ENCODE results near the gene PHRF1. TPM values are rescaled to one million over a fixed set of nuclear protein-coding genes. Genes with fewer than 3 reads are reported as not detected.
A peak's percentile ranks its signal among the peaks of the same experiment; 100 is the strongest.

The PHRF1 gene
- total and polyA plus RNA-seq, 4 donors = 2.4 to 25.2 (median 18.8) TPM

- TF ChIP-seq HNF4A (conservative IDR thresholded peaks at IDR 0.05) (peak in 1 of 2 donors; percentile 34), EGR1 (IDR thresholded peaks at IDR 0.05; ENCODE audit: low read depth in 2 of 2) (peak in 1 of 2 donors; percentile 28), YY1 (IDR thresholded peaks at IDR 0.05) (no peak), SP1 (IDR thresholded peaks at IDR 0.05) (peak; percentile 66), RAD21 (IDR thresholded peaks at IDR 0.05) (peak in 1 of 2 donors; percentile 12), RXRA (IDR thresholded peaks at IDR 0.05) (no peak), GABPA (IDR thresholded peaks at IDR 0.05 in 1 of 2, conservative IDR thresholded peaks at IDR 0.05 in 1 of 2) (peak in 1 of 2 donors; percentile 61)
- TF ChIP-seq, protein P1, sequence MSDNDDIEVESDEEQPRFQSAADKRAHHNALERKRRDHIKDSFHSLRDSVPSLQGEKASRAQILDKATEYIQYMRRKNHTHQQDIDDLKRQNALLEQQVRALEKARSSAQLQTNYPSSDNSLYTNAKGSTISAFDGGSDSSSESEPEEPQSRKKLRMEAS (IDR thresholded peaks at IDR 0.05) = peak; percentile 20
- TF ChIP-seq, protein P2, sequence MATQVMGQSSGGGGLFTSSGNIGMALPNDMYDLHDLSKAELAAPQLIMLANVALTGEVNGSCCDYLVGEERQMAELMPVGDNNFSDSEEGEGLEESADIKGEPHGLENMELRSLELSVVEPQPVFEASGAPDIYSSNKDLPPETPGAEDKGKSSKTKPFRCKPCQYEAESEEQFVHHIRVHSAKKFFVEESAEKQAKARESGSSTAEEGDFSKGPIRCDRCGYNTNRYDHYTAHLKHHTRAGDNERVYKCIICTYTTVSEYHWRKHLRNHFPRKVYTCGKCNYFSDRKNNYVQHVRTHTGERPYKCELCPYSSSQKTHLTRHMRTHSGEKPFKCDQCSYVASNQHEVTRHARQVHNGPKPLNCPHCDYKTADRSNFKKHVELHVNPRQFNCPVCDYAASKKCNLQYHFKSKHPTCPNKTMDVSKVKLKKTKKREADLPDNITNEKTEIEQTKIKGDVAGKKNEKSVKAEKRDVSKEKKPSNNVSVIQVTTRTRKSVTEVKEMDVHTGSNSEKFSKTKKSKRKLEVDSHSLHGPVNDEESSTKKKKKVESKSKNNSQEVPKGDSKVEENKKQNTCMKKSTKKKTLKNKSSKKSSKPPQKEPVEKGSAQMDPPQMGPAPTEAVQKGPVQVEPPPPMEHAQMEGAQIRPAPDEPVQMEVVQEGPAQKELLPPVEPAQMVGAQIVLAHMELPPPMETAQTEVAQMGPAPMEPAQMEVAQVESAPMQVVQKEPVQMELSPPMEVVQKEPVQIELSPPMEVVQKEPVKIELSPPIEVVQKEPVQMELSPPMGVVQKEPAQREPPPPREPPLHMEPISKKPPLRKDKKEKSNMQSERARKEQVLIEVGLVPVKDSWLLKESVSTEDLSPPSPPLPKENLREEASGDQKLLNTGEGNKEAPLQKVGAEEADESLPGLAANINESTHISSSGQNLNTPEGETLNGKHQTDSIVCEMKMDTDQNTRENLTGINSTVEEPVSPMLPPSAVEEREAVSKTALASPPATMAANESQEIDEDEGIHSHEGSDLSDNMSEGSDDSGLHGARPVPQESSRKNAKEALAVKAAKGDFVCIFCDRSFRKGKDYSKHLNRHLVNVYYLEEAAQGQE (IDR thresholded peaks at IDR 0.05) = no peak
- peak overlapping the region; percentile 7 to 95 (median 60) for H3K4me3 ChIP-seq (ENCODE audit: low read depth in 1 of 3, low read length in 3 of 3)
- H3K27me3 ChIP-seq (ENCODE audit: control insufficient read depth in 4 of 4, insufficient read depth in 4 of 4, low read length in 3 of 4) = no peaks in the 10 kb centered on the region
- 6% methylated on average over 67 of the region's 67 CpGs for WGBS
- peak overlapping the region; percentile 49 to 93 for H3K27ac ChIP-seq (ENCODE audit: low read depth in 1 of 2, low read length in 2 of 2)
- H3K4me1 ChIP-seq (ENCODE audit: control insufficient read depth in 4 of 4, insufficient read depth in 4 of 4, low read length in 3 of 4) = peaks cover 17 to 30% (median 22%) of the 10 kb centered on the region in 4 donors
- peak overlapping the region in 1 of 2 donors; percentile 51 for H3K9ac ChIP-seq (ENCODE audit: low read depth in 1 of 2, low read length in 2 of 2)
- no peaks in the 10 kb centered on the region for H3K9me3 ChIP-seq (ENCODE audit: control insufficient read depth in 4 of 4, low read length in 3 of 4)
- peaks cover 0 to 8% (median 6%) of the 10 kb centered on the region in 4 donors for H3K36me3 ChIP-seq (ENCODE audit: control insufficient read depth in 4 of 4, insufficient read depth in 3 of 4, low read depth in 1 of 4, low read length in 3 of 4)
- DNase-seq (ENCODE audit: low spot score) = peak; percentile 64
Measured at GRCh38 chr11:561148-562003, 14.9 kb upstream of the PHRF1 start.

DNA sequence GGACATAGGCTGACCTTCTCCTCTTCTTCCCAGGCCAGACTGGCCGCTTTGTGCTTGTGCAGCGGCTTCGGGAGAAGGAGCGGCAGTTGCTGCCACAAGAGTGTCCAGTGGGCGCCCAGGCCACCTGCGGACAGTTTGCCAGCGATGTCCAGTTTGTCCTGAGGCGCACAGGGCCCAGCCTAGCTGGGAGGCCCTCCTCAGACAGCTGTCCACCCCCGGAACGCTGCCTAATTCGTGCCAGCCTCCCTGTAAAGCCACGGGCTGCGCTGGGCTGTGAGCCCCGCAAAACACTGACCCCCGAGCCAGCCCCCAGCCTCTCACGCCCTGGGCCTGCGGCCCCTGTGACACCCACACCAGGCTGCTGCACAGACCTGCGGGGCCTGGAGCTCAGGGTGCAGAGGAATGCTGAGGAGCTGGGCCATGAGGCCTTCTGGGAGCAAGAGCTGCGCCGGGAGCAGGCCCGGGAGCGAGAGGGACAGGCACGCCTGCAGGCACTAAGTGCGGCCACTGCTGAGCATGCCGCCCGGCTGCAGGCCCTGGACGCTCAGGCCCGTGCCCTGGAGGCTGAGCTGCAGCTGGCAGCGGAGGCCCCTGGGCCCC is 14.1 kb upstream of the PHRF1 start:
- peaks cover 19 to 31% (median 22%) of the 10 kb centered on the region in 4 donors for H3K4me1 ChIP-seq (ENCODE audit: control insufficient read depth in 4 of 4, insufficient read depth in 4 of 4, low read length in 3 of 4)
- H3K9ac ChIP-seq (ENCODE audit: low read depth in 1 of 2, low read length in 2 of 2) = peak overlapping the region in 1 of 2 donors; percentile 51
- no peaks in the 10 kb centered on the region for H3K9me3 ChIP-seq (ENCODE audit: control insufficient read depth in 4 of 4, low read length in 3 of 4)
- WGBS = 95% methylated on average over 29 of the region's 29 CpGs
- peaks cover 0 to 8% (median 6%) of the 10 kb centered on the region in 4 donors for H3K36me3 ChIP-seq (ENCODE audit: control insufficient read depth in 4 of 4, insufficient read depth in 3 of 4, low read depth in 1 of 4, low read length in 3 of 4)
- no peaks in the 10 kb centered on the region for H3K27me3 ChIP-seq (ENCODE audit: control insufficient read depth in 4 of 4, insufficient read depth in 4 of 4, low read length in 3 of 4)
- peak overlapping the region; percentile 49 to 93 for H3K27ac ChIP-seq (ENCODE audit: low read depth in 1 of 2, low read length in 2 of 2)
- TF ChIP-seq HNF4G (IDR thresholded peaks at IDR 0.05) = no peak
- no peak for TF ChIP-seq TAF1 (conservative IDR thresholded peaks at IDR 0.05)
- TF ChIP-seq JUND (IDR thresholded peaks at IDR 0.05) = no peak
- TF ChIP-seq, protein P1 (IDR thresholded peaks at IDR 0.05) = no peak
- TF ChIP-seq RXRA (IDR thresholded peaks at IDR 0.05) = no peak
- no peak for TF ChIP-seq FOXA2 (IDR thresholded peaks at IDR 0.05)
- TF ChIP-seq FOXA1 (IDR thresholded peaks at IDR 0.05) = no peak
- TF ChIP-seq YY1 (IDR thresholded peaks at IDR 0.05) = no peak
- TF ChIP-seq, protein P3, sequence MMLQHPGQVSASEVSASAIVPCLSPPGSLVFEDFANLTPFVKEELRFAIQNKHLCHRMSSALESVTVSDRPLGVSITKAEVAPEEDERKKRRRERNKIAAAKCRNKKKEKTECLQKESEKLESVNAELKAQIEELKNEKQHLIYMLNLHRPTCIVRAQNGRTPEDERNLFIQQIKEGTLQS (IDR thresholded peaks at IDR 0.05) = no peak
- TF ChIP-seq GABPA (IDR thresholded peaks at IDR 0.05 in 1 of 2, conservative IDR thresholded peaks at IDR 0.05 in 1 of 2) = no peak
- TF ChIP-seq, protein P2 (IDR thresholded peaks at IDR 0.05) = no peak
- TF ChIP-seq, protein P4, sequence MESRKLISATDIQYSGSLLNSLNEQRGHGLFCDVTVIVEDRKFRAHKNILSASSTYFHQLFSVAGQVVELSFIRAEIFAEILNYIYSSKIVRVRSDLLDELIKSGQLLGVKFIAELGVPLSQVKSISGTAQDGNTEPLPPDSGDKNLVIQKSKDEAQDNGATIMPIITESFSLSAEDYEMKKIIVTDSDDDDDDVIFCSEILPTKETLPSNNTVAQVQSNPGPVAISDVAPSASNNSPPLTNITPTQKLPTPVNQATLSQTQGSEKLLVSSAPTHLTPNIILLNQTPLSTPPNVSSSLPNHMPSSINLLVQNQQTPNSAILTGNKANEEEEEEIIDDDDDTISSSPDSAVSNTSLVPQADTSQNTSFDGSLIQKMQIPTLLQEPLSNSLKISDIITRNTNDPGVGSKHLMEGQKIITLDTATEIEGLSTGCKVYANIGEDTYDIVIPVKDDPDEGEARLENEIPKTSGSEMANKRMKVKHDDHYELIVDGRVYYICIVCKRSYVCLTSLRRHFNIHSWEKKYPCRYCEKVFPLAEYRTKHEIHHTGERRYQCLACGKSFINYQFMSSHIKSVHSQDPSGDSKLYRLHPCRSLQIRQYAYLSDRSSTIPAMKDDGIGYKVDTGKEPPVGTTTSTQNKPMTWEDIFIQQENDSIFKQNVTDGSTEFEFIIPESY (IDR thresholded peaks at IDR 0.05) = no peak
- TF ChIP-seq, protein P5, sequence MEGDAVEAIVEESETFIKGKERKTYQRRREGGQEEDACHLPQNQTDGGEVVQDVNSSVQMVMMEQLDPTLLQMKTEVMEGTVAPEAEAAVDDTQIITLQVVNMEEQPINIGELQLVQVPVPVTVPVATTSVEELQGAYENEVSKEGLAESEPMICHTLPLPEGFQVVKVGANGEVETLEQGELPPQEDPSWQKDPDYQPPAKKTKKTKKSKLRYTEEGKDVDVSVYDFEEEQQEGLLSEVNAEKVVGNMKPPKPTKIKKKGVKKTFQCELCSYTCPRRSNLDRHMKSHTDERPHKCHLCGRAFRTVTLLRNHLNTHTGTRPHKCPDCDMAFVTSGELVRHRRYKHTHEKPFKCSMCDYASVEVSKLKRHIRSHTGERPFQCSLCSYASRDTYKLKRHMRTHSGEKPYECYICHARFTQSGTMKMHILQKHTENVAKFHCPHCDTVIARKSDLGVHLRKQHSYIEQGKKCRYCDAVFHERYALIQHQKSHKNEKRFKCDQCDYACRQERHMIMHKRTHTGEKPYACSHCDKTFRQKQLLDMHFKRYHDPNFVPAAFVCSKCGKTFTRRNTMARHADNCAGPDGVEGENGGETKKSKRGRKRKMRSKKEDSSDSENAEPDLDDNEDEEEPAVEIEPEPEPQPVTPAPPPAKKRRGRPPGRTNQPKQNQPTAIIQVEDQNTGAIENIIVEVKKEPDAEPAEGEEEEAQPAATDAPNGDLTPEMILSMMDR (IDR thresholded peaks at IDR 0.05; ENCODE audit: low read depth, low read length, missing input control) = no peak
- no peak for TF ChIP-seq SP1 (IDR thresholded peaks at IDR 0.05)
- TF ChIP-seq HNF4A (conservative IDR thresholded peaks at IDR 0.05) = no peak
- TF ChIP-seq EGR1 (IDR thresholded peaks at IDR 0.05; ENCODE audit: low read depth in 2 of 2) = no peak
- peak overlapping the region; percentile 7 to 95 (median 60) for H3K4me3 ChIP-seq (ENCODE audit: low read depth in 1 of 3, low read length in 3 of 3)
- DNase-seq (ENCODE audit: low spot score) = no peak
